Lower lobe of right lung (tissue), 2 donors: ENCODE data around the gene DENND1B. TPM values are rescaled to one million over a fixed set of nuclear protein-coding genes. Genes with fewer than 3 reads are reported as not detected.

Experiments
- ATAC-seq, 2 donors: fragments of 200-7000 bp; cut with Tn5 transposase; one replicate each; pipeline ENCODE4 v1.9.1; 2020 to 2022; ENCODE audit warnings: mild to moderate bottlenecking in 2 of 2, moderate library complexity in 2 of 2
- DNase-seq: peaks from one replicate; pipeline ENCODE4 v3.0.0-alpha.2; 2020
- H3K27ac ChIP-seq: fragments of 200-600 bp; one replicate; pipeline ENCODE4 v1.8.0; 2022
- H3K27me3 ChIP-seq: fragments of 200-600 bp; one replicate; pipeline ENCODE4 v1.8.0; 2022; ENCODE audit warnings: low read depth
- H3K36me3 ChIP-seq: fragments of 200-600 bp; one replicate; pipeline ENCODE4 v1.8.0; 2022; ENCODE audit warnings: mild to moderate bottlenecking
- H3K4me1 ChIP-seq: fragments of 200-600 bp; one replicate; pipeline ENCODE4 v1.8.0; 2022
- H3K4me3 ChIP-seq: fragments of 200-600 bp; one replicate; pipeline ENCODE4 v1.8.0; 2022; ENCODE audit warnings: mild to moderate bottlenecking
- H3K9me3 ChIP-seq: fragments of 200-600 bp; one replicate; pipeline ENCODE4 v1.8.0; 2022
- intact Hi-C: fragments of 100-400 bp; cut with DNase I; formaldehyde crosslinking; loops from one replicate; pipeline ENCODE4 v1.11.0; 2022
- total RNA-seq: library from RNA; stranded (reverse); fragmentation: NEBNext Ultra II Directional; extraction: Animal tissue kit (Norgen Biotek cat#: 25700); gene quantifications from one replicate; pipeline ENCODE4 v1.2.1, GENCODE V29; 2021
- TF ChIP-seq, protein P1 (sequence below): fragments of 200-600 bp; IDR thresholded peaks from one replicate; pipeline ENCODE4 v1.8.0; 2022; ENCODE audit warnings: antibody characterized with exemption, mild to moderate bottlenecking
- donor health status: DM: no; HTN: yes; CAD: no; lungs with severe emphysema.

The DENND1B gene
- total RNA-seq, 1 donor from 2014 or later = 25.6 TPM

DNA sequence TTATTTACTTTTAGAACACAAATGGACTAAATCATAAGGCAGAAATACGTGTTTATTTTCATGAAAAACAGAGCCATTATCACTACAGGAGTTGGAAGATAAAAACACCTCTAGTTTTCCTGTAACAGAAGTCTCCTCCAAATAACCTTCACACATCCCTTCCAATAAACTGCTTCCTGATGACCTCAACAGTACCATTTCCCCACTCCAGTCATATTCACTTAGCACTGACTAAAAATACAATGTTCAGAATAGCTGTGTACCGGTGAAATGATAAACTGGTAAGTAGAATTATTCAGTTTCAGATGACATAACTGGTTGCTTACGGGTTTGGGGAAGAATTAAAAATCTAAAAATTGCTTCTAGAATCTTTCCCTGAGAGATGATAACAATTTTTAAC, 137.9 kb downstream of the DENND1B start:
- ATAC-seq (no peak), DNase-seq (no peak)
- TF ChIP-seq, protein P1, sequence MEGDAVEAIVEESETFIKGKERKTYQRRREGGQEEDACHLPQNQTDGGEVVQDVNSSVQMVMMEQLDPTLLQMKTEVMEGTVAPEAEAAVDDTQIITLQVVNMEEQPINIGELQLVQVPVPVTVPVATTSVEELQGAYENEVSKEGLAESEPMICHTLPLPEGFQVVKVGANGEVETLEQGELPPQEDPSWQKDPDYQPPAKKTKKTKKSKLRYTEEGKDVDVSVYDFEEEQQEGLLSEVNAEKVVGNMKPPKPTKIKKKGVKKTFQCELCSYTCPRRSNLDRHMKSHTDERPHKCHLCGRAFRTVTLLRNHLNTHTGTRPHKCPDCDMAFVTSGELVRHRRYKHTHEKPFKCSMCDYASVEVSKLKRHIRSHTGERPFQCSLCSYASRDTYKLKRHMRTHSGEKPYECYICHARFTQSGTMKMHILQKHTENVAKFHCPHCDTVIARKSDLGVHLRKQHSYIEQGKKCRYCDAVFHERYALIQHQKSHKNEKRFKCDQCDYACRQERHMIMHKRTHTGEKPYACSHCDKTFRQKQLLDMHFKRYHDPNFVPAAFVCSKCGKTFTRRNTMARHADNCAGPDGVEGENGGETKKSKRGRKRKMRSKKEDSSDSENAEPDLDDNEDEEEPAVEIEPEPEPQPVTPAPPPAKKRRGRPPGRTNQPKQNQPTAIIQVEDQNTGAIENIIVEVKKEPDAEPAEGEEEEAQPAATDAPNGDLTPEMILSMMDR = no peak
- H3K27ac ChIP-seq = no peak overlapping the region
- no peaks in the 10 kb centered on the region for H3K27me3 ChIP-seq
- no peaks in the 10 kb centered on the region for H3K4me1 ChIP-seq
- intact Hi-C loops = no loop called here
- no peak overlapping the region for H3K4me3 ChIP-seq
- peaks cover 6% of the 10 kb centered on the region for H3K9me3 ChIP-seq
- H3K36me3 ChIP-seq = peaks cover 4% of the 10 kb centered on the region

DNA sequence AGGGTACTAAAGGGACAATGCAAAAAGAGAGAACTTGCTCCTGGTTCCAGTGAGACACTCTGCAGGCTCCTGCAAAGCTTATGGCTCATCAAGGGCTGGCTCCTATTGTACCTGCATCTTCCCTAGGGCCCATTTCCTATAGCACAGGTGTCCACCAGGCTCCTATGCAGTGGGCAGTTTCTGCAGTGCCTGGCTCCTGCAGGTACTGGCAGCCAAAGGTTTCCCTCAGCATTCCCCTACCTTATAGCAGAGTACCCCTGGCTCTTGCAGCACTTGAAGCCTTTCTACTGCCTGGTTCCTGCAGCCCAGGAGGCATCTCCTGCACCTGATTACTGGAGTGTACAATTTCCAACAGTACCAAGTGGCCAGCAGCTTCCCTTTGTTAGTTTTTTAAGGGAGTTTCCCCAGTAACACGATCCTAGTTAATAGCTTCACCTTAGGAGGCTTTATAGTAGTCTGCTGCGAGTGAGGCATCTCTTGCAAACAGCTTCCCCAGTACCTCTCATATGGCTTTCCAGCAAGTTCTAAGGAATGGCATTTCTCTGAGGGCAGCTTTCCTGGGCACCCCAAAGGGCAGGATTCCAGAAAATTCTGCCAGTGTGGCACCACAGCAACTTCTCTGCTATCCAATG, 141.7 kb downstream of the DENND1B start:
- H3K4me3 ChIP-seq = no peak overlapping the region
- peaks cover 4% of the 10 kb centered on the region for H3K36me3 ChIP-seq
- no peak for ATAC-seq
- no peaks in the 10 kb centered on the region for H3K4me1 ChIP-seq
- intact Hi-C loops = no loop called here
- no peak for DNase-seq
- H3K27me3 ChIP-seq = no peaks in the 10 kb centered on the region
- peaks cover 6% of the 10 kb centered on the region for H3K9me3 ChIP-seq
- H3K27ac ChIP-seq = no peak overlapping the region
- TF ChIP-seq, protein P1 = no peak

DNA sequence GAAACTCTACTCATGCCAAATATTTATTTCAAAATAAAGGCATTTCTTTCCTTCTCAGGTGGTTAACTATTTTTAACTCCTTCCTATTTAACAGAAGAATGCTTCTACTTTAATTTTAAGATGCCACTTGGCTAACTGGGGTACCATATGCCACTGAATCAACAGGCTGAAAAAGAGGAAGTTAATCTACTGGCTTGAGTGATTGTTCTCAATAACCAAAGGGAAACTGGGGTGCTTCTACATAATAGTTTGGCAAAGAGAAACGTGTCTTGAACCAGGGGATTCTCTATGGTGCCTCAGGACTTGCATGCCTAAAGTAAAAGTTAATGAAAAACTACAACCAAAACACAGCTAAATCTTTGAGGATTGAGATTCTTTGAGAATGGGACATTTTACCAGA, 142.6 kb downstream of the DENND1B start:
- Histone ChIP-seq H3K27ac (no peak overlapping the region), H3K4me3 (no peak overlapping the region), H3K9me3 (peaks cover 6% of the 10 kb centered on the region), H3K36me3 (peaks cover 4% of the 10 kb centered on the region), H3K27me3 (no peaks in the 10 kb centered on the region), H3K4me1 (no peaks in the 10 kb centered on the region)
- ATAC-seq = no peak
- TF ChIP-seq, protein P1 = no peak
- intact Hi-C loops = no loop called here
- DNase-seq = no peak

DNA sequence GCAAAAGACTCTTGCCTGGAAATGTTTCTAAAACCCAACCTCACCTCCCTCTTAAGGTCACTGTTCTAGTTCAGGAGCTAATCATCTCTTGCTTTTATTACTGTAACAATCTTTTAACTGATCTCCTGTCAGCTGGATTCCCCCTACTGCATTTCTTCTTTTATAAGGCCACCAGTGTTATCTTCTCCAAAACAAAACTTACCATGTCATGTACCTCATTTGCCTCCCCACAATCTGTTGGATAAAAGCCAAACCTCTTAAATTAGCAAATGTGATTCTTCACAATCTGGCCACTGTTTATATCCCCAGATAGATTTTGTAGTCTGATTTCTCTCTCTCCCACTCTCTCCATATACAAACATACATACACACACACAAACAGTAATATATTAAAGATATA, 143.3 kb downstream of the DENND1B start:
- no peaks in the 10 kb centered on the region for H3K4me1 ChIP-seq
- DNase-seq (no peak), ATAC-seq (no peak)
- H3K9me3 ChIP-seq = peaks cover 6% of the 10 kb centered on the region
- no peak overlapping the region for H3K4me3 ChIP-seq
- TF ChIP-seq, protein P1 = no peak
- peaks cover 4% of the 10 kb centered on the region for H3K36me3 ChIP-seq
- no peak overlapping the region for H3K27ac ChIP-seq
- intact Hi-C loops = no loop called here
- no peaks in the 10 kb centered on the region for H3K27me3 ChIP-seq

DNA sequence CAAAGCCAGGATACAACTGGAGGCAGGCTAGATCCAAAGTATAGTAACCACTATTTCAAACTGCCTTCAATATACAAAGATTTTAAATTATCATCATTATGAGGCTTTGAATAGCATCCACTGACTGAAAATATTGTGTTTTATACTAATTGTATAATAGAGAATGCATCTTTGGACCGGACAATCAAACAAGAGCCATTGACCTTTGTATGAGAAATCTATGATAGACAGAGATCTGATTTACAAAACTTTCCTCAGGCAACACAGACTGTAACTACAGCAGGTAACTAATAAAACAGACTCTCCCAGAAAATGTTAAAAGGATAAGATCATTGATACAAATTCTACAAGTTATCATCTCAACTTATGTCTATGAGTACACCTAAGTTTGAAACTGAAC, 152.9 kb downstream of the DENND1B start:
- H3K27ac ChIP-seq = no peak overlapping the region
- H3K4me3 ChIP-seq = no peak overlapping the region
- intact Hi-C loops = no loop called here
- ATAC-seq = no peak
- peaks cover 1% of the 10 kb centered on the region for H3K36me3 ChIP-seq
- TF ChIP-seq, protein P1 = no peak
- DNase-seq = no peak
- H3K27me3 ChIP-seq = no peaks in the 10 kb centered on the region
- H3K4me1 ChIP-seq = no peaks in the 10 kb centered on the region
- no peaks in the 10 kb centered on the region for H3K9me3 ChIP-seq
